HepG2 (cell line): ENCODE data around the gene PDYN. TPM values are rescaled to one million over a fixed set of nuclear protein-coding genes. Genes with fewer than 3 reads are reported as not detected.
A peak's percentile ranks its signal among the peaks of the same experiment; 100 is the strongest.

ENCODE experiments used
- KAT8 ChIP-seq: IDR thresholded peaks from 2 replicates; pipeline ENCODE4 v1.6.1; 2016; ENCODE audit warnings: missing genetic modification reagents, missing compliant biosample characterization
- KDM2A ChIP-seq: sonication (generic); formaldehyde crosslinking; IDR thresholded peaks from 2 replicates; pipeline ENCODE4 v1.4.0; 2020; ENCODE audit warnings: low read depth, missing genetic modification reagents, borderline replicate concordance
- KLF16 ChIP-seq, 2 experiments: sonication (generic) in 1 of 2; formaldehyde crosslinking in 1 of 2; IDR thresholded peaks; 2 replicates each; pipeline versions ENCODE4 v1.6.1 to v1.8.0; 2016 to 2023; ENCODE audit warnings: missing genetic modification reagents in 2 of 2, missing compliant biosample characterization in 1 of 2
- SNRNP70 ChIP-seq: fragments of 200-400 bp; formaldehyde crosslinking; IDR thresholded peaks from 2 replicates; pipeline ENCODE4 v1.6.1; 2017; ENCODE audit warnings: mild to moderate bottlenecking, low read depth, low read length, moderate library complexity
- TAF15 ChIP-seq: fragments of 200-400 bp; formaldehyde crosslinking; IDR thresholded peaks from one replicate; pipeline ENCODE4 v1.6.1; 2018; ENCODE audit warnings: mild to moderate bottlenecking, low read depth, low read length; ENCODE audit not compliant: poor library complexity, severe bottlenecking
- TP53 ChIP-seq: sonication (generic); formaldehyde crosslinking; conservative IDR thresholded peaks from 2 replicates; pipeline ENCODE4 v1.4.0; 2020; ENCODE audit warnings: missing genetic modification reagents
- ZFAT ChIP-seq: sonication (generic); formaldehyde crosslinking; conservative IDR thresholded peaks from 2 replicates; pipeline ENCODE4 v1.8.1; 2023; ENCODE audit warnings: missing genetic modification reagents, inconsistent platforms
- ZMYM2 ChIP-seq: sonication (generic); formaldehyde crosslinking; IDR thresholded peaks from 2 replicates; pipeline ENCODE4 v1.8.0; 2022; ENCODE audit warnings: mild to moderate bottlenecking, missing genetic modification reagents
- ZNF446 ChIP-seq: sonication (generic); formaldehyde crosslinking; IDR thresholded peaks from 2 replicates; pipeline ENCODE4 v1.5.0; 2020; ENCODE audit warnings: mild to moderate bottlenecking, missing genetic modification reagents
- ZNF777 ChIP-seq: sonication (generic); formaldehyde crosslinking; IDR thresholded peaks from 2 replicates; pipeline ENCODE4 v1.4.0; 2020; ENCODE audit warnings: missing genetic modification reagents
- ZNF879 ChIP-seq: sonication (generic); formaldehyde crosslinking; IDR thresholded peaks from 2 replicates; pipeline ENCODE4 v1.8.1; 2023; ENCODE audit warnings: missing genetic modification reagents
- ZSCAN31 ChIP-seq: sonication (generic); formaldehyde crosslinking; IDR thresholded peaks from 2 replicates; pipeline ENCODE4 v1.5.0; 2020; ENCODE audit warnings: low read depth, mild to moderate bottlenecking, missing genetic modification reagents
- polyA plus RNA-seq, 8 experiments: library from polyadenylated mRNA; depleted of rRNA in 3 of 8; stranded (reverse) in 7 of 8; unstranded in 1 of 8; fragments of >200 nt; fragmentation: Illumina TruSeq in 4 of 8; extraction: Trizol in 4 of 8; gene quantifications; 2 replicates each; pipeline versions ENCODE4 v1.2.1 to v1.2.3, GENCODE V29; 2011 to 2016; ENCODE audit warnings: low read depth in 4 of 8, missing spikeins in 1 of 8, mixed read lengths in 1 of 8; ENCODE audit not compliant: insufficient read depth in 1 of 8
- total RNA-seq, 5 experiments: library from RNA; depleted of rRNA; stranded (reverse); fragments of >200 nt; fragmentation: Illumina TruSeq; extraction: Trizol; gene quantifications; 2 replicates each; pipeline ENCODE4 v1.2.3, GENCODE V29; 2016; ENCODE audit warnings: low read depth in 1 of 5
- TF ChIP-seq, protein P1 (sequence below): sonication (generic); formaldehyde crosslinking; IDR thresholded peaks from 2 replicates; pipeline ENCODE4 v1.4.0; 2020; ENCODE audit warnings: missing genetic modification reagents
- TF ChIP-seq, protein P2 (sequence below): fragments of 450-650 bp; IDR thresholded peaks from 2 replicates; pipeline ENCODE4 v1.6.1; 2017
- TF ChIP-seq, protein P3 (sequence below): sonication (generic); formaldehyde crosslinking; IDR thresholded peaks from 2 replicates; pipeline ENCODE4 v1.5.1; 2020; ENCODE audit warnings: missing genetic modification reagents, mild to moderate bottlenecking, borderline replicate concordance
- TF ChIP-seq, protein P4 (sequence below): IDR thresholded peaks from 2 replicates; pipeline ENCODE4 v1.6.1; 2012; ENCODE audit warnings: low read length, improper control_type of control experiment

PDYN gene
- total and polyA plus RNA-seq, 2 of the 13 experiments (the other 11 are each of a cell fraction or from before 2014, with no cell fraction given), result not detected

DNA sequence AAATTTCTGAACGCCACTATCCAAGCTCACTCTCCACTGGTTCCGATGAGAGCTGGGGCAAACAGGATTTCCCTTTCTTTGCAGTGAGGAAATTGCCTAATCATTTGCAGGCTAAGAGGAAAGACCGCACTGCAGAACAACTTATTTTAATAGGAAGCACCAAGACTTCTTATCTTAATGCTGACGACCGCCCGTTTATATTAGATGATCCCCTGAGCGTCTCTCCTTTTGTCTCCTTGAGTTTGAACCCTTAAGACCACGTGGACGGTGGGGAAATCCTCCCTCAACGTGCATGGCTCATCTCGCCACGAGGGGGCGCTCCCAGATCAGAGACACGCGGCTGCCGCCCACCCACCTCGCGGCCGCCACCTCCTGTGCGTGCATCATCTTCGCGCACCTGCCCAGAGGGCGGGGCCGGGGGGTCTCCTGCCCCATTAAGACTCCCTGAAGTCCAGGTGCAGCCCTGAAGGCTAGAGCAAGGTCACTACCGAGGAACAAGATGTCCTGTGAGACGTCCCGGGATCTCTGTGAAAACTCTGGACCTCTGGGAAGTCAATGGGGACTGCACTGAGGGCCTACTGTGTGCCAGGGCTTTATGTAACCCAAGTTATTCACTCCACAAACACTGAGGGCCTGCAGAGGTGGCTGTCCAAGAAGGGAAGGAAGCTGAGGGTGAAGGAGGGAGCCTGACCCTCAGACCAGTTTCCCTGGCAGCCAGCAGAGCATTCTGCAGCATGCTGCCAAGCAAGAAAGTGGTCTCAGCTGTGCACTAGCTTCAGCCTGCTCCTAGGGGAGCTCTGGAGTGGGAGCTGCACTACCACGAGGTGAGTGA lies 28.1 kb downstream of the PDYN start (continued):
- TF ChIP-seq ZNF879 (CRISPR knock-in tag) (no peak), ZNF446 (CRISPR knock-in tag) (no peak), ZMYM2 (CRISPR knock-in tag) (no peak), KAT8 (CRISPR knock-in tag) (no peak), ZSCAN31 (CRISPR knock-in tag) (no peak), KLF16 (CRISPR knock-in tag; IDR thresholded peaks at IDR 0.05) (0 out of 4 replicates have a peak, but pooled peaks of 1 of the 2 experiments have one; percentile 69), TAF15 (no peak), ZFAT (CRISPR knock-in tag) (no peak), SNRNP70 (no peak), ZNF777 (no peak), KDM2A (CRISPR knock-in tag) (peak; percentile 93), TP53 (no peak)
- TF ChIP-seq, protein P1, sequence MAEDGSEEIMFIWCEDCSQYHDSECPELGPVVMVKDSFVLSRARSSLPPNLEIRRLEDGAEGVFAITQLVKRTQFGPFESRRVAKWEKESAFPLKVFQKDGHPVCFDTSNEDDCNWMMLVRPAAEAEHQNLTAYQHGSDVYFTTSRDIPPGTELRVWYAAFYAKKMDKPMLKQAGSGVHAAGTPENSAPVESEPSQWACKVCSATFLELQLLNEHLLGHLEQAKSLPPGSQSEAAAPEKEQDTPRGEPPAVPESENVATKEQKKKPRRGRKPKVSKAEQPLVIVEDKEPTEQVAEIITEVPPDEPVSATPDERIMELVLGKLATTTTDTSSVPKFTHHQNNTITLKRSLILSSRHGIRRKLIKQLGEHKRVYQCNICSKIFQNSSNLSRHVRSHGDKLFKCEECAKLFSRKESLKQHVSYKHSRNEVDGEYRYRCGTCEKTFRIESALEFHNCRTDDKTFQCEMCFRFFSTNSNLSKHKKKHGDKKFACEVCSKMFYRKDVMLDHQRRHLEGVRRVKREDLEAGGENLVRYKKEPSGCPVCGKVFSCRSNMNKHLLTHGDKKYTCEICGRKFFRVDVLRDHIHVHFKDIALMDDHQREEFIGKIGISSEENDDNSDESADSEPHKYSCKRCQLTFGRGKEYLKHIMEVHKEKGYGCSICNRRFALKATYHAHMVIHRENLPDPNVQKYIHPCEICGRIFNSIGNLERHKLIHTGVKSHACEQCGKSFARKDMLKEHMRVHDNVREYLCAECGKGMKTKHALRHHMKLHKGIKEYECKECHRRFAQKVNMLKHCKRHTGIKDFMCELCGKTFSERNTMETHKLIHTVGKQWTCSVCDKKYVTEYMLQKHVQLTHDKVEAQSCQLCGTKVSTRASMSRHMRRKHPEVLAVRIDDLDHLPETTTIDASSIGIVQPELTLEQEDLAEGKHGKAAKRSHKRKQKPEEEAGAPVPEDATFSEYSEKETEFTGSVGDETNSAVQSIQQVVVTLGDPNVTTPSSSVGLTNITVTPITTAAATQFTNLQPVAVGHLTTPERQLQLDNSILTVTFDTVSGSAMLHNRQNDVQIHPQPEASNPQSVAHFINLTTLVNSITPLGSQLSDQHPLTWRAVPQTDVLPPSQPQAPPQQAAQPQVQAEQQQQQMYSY, result no peak
- TF ChIP-seq, protein P2, sequence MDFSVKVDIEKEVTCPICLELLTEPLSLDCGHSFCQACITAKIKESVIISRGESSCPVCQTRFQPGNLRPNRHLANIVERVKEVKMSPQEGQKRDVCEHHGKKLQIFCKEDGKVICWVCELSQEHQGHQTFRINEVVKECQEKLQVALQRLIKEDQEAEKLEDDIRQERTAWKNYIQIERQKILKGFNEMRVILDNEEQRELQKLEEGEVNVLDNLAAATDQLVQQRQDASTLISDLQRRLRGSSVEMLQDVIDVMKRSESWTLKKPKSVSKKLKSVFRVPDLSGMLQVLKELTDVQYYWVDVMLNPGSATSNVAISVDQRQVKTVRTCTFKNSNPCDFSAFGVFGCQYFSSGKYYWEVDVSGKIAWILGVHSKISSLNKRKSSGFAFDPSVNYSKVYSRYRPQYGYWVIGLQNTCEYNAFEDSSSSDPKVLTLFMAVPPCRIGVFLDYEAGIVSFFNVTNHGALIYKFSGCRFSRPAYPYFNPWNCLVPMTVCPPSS, result no peak
- TF ChIP-seq, protein P3, sequence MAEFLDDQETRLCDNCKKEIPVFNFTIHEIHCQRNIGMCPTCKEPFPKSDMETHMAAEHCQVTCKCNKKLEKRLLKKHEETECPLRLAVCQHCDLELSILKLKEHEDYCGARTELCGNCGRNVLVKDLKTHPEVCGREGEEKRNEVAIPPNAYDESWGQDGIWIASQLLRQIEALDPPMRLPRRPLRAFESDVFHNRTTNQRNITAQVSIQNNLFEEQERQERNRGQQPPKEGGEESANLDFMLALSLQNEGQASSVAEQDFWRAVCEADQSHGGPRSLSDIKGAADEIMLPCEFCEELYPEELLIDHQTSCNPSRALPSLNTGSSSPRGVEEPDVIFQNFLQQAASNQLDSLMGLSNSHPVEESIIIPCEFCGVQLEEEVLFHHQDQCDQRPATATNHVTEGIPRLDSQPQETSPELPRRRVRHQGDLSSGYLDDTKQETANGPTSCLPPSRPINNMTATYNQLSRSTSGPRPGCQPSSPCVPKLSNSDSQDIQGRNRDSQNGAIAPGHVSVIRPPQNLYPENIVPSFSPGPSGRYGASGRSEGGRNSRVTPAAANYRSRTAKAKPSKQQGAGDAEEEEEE (CRISPR knock-in tag), result no peak; the same call in 1 of the 2 replicates
- TF ChIP-seq, protein P4, sequence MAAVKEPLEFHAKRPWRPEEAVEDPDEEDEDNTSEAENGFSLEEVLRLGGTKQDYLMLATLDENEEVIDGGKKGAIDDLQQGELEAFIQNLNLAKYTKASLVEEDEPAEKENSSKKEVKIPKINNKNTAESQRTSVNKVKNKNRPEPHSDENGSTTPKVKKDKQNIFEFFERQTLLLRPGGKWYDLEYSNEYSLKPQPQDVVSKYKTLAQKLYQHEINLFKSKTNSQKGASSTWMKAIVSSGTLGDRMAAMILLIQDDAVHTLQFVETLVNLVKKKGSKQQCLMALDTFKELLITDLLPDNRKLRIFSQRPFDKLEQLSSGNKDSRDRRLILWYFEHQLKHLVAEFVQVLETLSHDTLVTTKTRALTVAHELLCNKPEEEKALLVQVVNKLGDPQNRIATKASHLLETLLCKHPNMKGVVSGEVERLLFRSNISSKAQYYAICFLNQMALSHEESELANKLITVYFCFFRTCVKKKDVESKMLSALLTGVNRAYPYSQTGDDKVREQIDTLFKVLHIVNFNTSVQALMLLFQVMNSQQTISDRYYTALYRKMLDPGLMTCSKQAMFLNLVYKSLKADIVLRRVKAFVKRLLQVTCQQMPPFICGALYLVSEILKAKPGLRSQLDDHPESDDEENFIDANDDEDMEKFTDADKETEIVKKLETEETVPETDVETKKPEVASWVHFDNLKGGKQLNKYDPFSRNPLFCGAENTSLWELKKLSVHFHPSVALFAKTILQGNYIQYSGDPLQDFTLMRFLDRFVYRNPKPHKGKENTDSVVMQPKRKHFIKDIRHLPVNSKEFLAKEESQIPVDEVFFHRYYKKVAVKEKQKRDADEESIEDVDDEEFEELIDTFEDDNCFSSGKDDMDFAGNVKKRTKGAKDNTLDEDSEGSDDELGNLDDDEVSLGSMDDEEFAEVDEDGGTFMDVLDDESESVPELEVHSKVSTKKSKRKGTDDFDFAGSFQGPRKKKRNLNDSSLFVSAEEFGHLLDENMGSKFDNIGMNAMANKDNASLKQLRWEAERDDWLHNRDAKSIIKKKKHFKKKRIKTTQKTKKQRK, result no peak
